Kidney epithelial cell (primary cell): Measurements from ENCODE around the gene MAP2K6. TPM values are rescaled to one million over a fixed set of nuclear protein-coding genes. Genes with fewer than 3 reads are reported as not detected.

Source experiments
- DNase-seq: peaks from one replicate; pipeline ENCODE4 v3.0.0-alpha.2; 2010; ENCODE audit warnings: low read depth
- H3K27me3 ChIP-seq: 2 replicates; pipeline ENCODE4 v1.6.0; 2011; ENCODE audit warnings: low read length; ENCODE audit not compliant: control insufficient read depth, insufficient read depth
- H3K36me3 ChIP-seq: 2 replicates; pipeline ENCODE4 v1.5.1; 2011; ENCODE audit warnings: low read length; ENCODE audit not compliant: control insufficient read depth, insufficient read depth
- H3K4me3 ChIP-seq: 2 replicates; pipeline ENCODE4 v1.5.1; 2011; ENCODE audit warnings: low read depth, mild to moderate bottlenecking, control low read depth, low read length
- CTCF ChIP-seq: IDR thresholded peaks from 2 replicates; pipeline ENCODE4 v1.5.1; 2011; ENCODE audit warnings: mild to moderate bottlenecking, moderate library complexity, low read length, control low read depth, inconsistent platforms; ENCODE audit not compliant: insufficient read depth, poor library complexity, severe bottlenecking
- total RNA-seq: library from RNA; depleted of rRNA; stranded (reverse); fragments of >200 nt; gene quantifications from 2 replicates; pipeline ENCODE4 v1.2.3, GENCODE V29; 2015

Gene MAP2K6
- 1.9 and 2.2 TPM in 2 replicates for total RNA-seq

- DNase-seq: peak; percentile 37
- H3K4me3 ChIP-seq: peak within 1 kb of the TSS; percentile 37
- H3K36me3 ChIP-seq: no peaks in the 10 kb centered on the region
- no peaks in the 10 kb centered on the region for H3K27me3 ChIP-seq
- TF ChIP-seq CTCF: no peak
These were observed at the start of gene MAP2K6 for GRCh38 chr17:69414408-69415274. MAP2K6 (plus strand) TSS chr17:69414697; CDS start chr17:69414985, 288 bp downstream.

GRCh38 chr17:69367298-69367697, 47.2 kb upstream of the MAP2K6 start:
- DNase-seq: no peak
- TF ChIP-seq CTCF: no peak
- no peak overlapping the region for H3K4me3 ChIP-seq

GRCh38 chr17:69373069-69373468, 41.4 kb upstream of the MAP2K6 start:
- TF ChIP-seq CTCF: no peak
- Histone ChIP-seq H3K4me3 (no peak overlapping the region), H3K27me3 (no peaks in the 10 kb centered on the region), H3K36me3 (no peaks in the 10 kb centered on the region)
- no peak for DNase-seq

More at GRCh38 chr17:69367298-69367697, 47.2 kb upstream of the MAP2K6 start:
- no peaks in the 10 kb centered on the region for H3K27me3 ChIP-seq
- no peaks in the 10 kb centered on the region for H3K36me3 ChIP-seq

GRCh38 chr17:69375229-69375628, 39.3 kb upstream of the MAP2K6 start:
- Histone ChIP-seq H3K36me3 (no peaks in the 10 kb centered on the region), H3K4me3 (no peak overlapping the region), H3K27me3 (no peaks in the 10 kb centered on the region)
- DNase-seq: no peak
- TF ChIP-seq CTCF: no peak

GRCh38 chr17:69388822-69389442, 25.6 kb upstream of the MAP2K6 start:
- H3K4me3 ChIP-seq: no peak overlapping the region
- DNase-seq: no peak
- no peaks in the 10 kb centered on the region for H3K27me3 ChIP-seq
- no peaks in the 10 kb centered on the region for H3K36me3 ChIP-seq
- no peak for TF ChIP-seq CTCF
